Choroid plexus epithelial cell (primary cell): ENCODE results near the gene DGKG.

ENCODE experiments used
- DNase-seq: peaks from one replicate; pipeline ENCODE4 v3.0.0-alpha.2; 2010; ENCODE audit warnings: low read depth
- H3K4me3 ChIP-seq: 2 replicates; pipeline ENCODE4 v1.5.1; 2011; ENCODE audit warnings: low read depth, mild to moderate bottlenecking, control low read depth, low read length, moderate library complexity
- CTCF ChIP-seq: conservative IDR thresholded peaks from 2 replicates; pipeline ENCODE4 v1.5.1; 2011; ENCODE audit warnings: low read depth, mild to moderate bottlenecking, control low read depth, inconsistent platforms, low read length, moderate library complexity

The DGKG gene

GRCh38 chr3:186170516-186170915 is 191.5 kb downstream of the DGKG start:
- DNase-seq, result no peak
- no peak overlapping the region for H3K4me3 ChIP-seq
- no peak for TF ChIP-seq CTCF

GRCh38 chr3:186169379-186169778 is 192.7 kb downstream of the DGKG start:
- no peak overlapping the region for H3K4me3 ChIP-seq
- DNase-seq, result no peak
- no peak for TF ChIP-seq CTCF

DNA sequence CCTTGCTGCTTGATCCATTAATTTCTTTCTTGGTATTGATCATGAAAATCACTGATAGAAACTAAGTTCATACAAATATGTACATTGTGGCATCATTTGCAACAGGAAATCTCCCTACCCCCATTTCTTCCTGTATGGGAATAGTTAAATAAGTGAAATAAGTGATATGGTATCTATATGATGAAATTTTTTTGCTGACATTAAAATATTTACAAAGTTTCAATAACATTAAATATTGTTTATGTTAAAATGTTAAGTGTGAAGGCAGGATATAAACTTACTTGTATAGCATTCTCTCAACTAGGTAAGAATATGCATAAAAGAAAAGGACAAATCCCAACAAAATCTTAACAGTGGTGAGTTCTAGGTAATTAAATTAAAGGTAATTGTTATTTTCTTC is 193.1 kb downstream of the DGKG start:
- no peak for TF ChIP-seq CTCF
- DNase-seq, result no peak
- H3K4me3 ChIP-seq, result no peak overlapping the region

DNA sequence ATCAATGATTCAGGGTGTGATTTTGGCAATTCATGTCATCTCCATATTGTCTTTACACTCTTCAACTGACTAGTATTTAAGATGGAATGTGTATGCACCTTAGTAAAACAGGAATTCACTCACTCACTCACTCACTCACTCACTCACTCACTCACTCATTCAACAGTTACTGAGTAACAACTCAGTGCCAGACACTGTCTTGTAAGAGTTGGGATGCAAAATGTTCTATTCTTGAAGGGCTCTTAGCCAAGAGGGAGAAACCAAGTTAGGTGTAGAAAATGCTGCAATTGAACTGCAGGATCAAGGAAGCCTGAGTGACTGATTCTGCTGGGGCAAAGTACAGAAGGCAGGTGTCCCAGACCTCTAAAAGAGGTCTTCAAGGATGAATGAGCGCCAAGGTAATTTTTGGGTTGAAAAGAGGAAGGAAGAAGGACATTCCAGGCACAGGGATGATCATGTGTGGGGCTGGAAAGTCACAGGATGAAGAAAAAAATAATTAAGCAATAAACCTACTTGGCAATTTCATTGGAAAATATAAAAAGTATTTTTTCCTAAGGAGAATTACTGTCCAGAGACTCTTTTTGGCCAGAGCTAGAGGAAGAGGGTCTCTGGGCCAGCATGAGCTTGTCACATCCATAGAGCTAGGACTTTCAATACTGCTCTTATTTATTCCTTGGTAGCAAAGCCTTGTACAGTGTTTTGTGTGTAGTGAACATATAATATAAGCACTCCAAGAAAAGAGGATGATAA is 194.2 kb downstream of the DGKG start:
- TF ChIP-seq CTCF, result no peak
- no peak for DNase-seq
- no peak overlapping the region for H3K4me3 ChIP-seq

GRCh38 chr3:186166491-186167288 is 195.3 kb downstream of the DGKG start:
- no peak for DNase-seq
- TF ChIP-seq CTCF, result no peak
- H3K4me3 ChIP-seq, result no peak overlapping the region

DNA sequence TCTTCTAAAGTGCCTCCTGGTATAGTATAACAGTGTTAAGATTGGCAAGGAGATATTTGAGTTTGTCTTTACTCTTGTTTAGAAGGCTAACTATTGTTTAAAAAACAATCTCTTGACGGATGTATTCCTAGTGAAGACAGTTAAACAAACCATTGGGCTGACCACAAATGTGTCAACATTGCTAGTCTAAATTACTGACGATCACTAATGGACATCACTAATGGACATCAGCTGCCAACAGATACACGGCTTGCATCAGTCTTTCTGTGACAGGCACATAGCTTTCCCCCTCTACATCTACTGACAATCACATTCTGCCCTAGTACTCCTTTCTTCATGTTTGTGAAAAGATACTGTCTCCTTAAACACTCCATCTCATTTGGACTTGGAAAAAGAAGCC is 196.0 kb downstream of the DGKG start:
- no peak overlapping the region for H3K4me3 ChIP-seq
- no peak for DNase-seq
- no peak for TF ChIP-seq CTCF
